Measurements from ENCODE around the gene GNAO1. TPM values are rescaled to one million over a fixed set of nuclear protein-coding genes. Genes with fewer than 3 reads are reported as not detected.
A peak's percentile ranks its signal among the peaks of the same experiment; 100 is the strongest.

Gene GNAO1
- 3.8 TPM for polyA plus RNA-seq (2013, experiment 1 of 2)
- 3.8 TPM for polyA plus RNA-seq (2013, experiment 2 of 2)

DNA sequence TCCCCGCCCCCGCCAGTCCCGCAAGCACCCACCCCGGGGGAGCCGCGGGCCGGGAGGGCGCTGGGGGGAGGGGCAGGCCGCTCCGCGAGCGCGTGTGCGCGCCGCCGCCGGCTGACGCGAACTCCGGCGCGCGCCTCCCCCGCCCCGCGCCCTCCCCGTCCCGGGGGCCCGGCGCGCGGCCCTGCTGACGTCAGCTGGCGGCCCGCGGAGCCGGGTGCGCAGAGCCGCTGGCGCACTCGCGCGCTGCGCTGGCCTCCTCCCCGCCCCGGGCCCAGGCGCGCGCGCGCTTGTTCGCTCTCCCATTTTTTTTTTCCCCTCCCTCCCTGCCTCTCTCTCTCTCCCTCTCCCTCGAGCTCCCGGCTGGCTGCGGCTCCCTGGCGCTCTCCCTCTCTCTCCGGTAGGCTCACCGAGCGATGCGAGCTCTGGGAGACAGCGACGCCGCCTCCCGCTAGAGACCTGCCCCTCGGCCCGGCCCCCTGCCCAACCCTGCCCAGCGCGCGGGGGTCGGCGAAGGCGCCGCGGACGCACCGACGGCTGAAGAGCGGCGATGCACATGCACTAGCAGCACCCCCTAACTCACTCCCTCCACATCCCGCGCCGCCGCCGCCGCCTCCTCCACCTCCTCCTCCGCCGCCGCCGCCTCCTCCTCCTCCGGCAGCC, at the start of gene GNAO1:
Gene GNAO1, plus strand, starts transcription at position 334 of the 660 bp plus-strand sequence. CDS start 747 bp downstream, outside the sequence.
- H3K79me1 ChIP-seq (ENCODE audit: low read depth, low read length): no peaks in the 10 kb centered on the region
- no peaks in the 10 kb centered on the region for H3K36me3 ChIP-seq (replicated peaks in 1 of 2; ENCODE audit: control insufficient read depth in 2 of 2, insufficient read depth in 2 of 2, low read length in 2 of 2)
- peak within 1 kb of the TSS; percentile 49 to 83 for H3K4me3 ChIP-seq (ENCODE audit: low read length in 2 of 2)
- peak within 1 kb of the TSS; percentile 55 for H3K23ac ChIP-seq (ENCODE audit: low read depth, low read length, poor library complexity)
- H3K4ac ChIP-seq (ENCODE audit: low read length): no peak within 1 kb of the TSS
- H3K27ac ChIP-seq (replicated peaks; ENCODE audit: low read length): no peak within 1 kb of the TSS
- DNase-seq (ENCODE audit: low spot score): peak; percentile 69
- peaks cover 0 to 6% of the 10 kb centered on the region in 2 donors for H3K4me1 ChIP-seq (ENCODE audit: control insufficient read depth in 2 of 2, insufficient read depth in 1 of 2, low read depth in 1 of 2, low read length in 2 of 2)
- peak within 1 kb of the TSS; percentile 97 for H2AFZ ChIP-seq (ENCODE audit: low read length)
- H3K18ac ChIP-seq (ENCODE audit: low read length): peak within 1 kb of the TSS; percentile 85
- H3K4me2 ChIP-seq (ENCODE audit: insufficient read depth, low read length, poor library complexity, severe bottlenecking): peak within 1 kb of the TSS; percentile 78
- peak within 1 kb of the TSS; percentile 61 for H2BK120ac ChIP-seq (ENCODE audit: low read depth, low read length)
- H3K9me3 ChIP-seq (replicated peaks in 1 of 2; ENCODE audit: control insufficient read depth in 2 of 2, insufficient read depth in 1 of 2, low read depth in 1 of 2, low read length in 2 of 2): no peaks in the 10 kb centered on the region
- H2BK15ac ChIP-seq (ENCODE audit: low read length): peak within 1 kb of the TSS; percentile 67
- H3K27me3 ChIP-seq (ENCODE audit: control insufficient read depth in 3 of 3, insufficient read depth in 3 of 3, low read depth in 1 of 3, low read length in 3 of 3): peaks cover 12 to 72% (median 45%) of the 10 kb centered on the region in 3 experiments
- H3K9ac ChIP-seq (ENCODE audit: low read depth, low read length, poor library complexity): peak within 1 kb of the TSS; percentile 78
- H4K91ac ChIP-seq (ENCODE audit: low read depth, low read length, poor library complexity): no peak within 1 kb of the TSS
- no peak within 1 kb of the TSS for H2BK5ac ChIP-seq (ENCODE audit: low read length)
- peak within 1 kb of the TSS; percentile 71 for H3K14ac ChIP-seq (ENCODE audit: low read length)
- no peak within 1 kb of the TSS for H2AK5ac ChIP-seq (ENCODE audit: low read depth, low read length)
- no peak within 1 kb of the TSS for H2BK12ac ChIP-seq (ENCODE audit: low read length)
- WGBS, 2 donors (ENCODE audit: extremely low coverage in 2 of 2, insufficient read length in 2 of 2, insufficient replicate concordance in 1 of 2): no CpG with 5 or more reads among the region's 91 CpGs
- H4K8ac ChIP-seq (ENCODE audit: low read depth, low read length): peak within 1 kb of the TSS; percentile 43

DNA sequence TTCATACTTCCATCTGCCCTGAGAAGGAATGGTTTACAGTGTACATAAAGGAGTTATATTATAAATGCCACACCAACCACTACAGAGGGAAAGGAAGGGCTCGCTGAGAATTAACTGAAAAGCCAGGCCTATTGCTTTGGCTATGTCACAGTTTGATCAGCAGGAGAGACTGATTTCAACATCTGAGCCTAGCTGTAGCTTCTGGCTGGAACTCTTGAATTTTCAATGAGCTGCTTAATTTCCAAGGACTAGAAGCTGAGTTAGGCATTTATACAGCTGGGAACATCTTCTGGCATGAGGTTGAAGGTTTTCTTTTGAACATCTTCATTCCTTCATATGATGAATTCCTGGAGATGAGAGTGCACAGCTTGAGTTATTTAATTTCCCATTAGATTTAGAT, 47.6 kb upstream of the GNAO1 start:
- no peak overlapping the region for H3K18ac ChIP-seq (ENCODE audit: low read length)
- DNase-seq (ENCODE audit: low spot score): no peak
- H2BK120ac ChIP-seq (ENCODE audit: low read depth, low read length): no peak overlapping the region
- no peak overlapping the region for H4K91ac ChIP-seq (ENCODE audit: low read depth, low read length, poor library complexity)
- H4K8ac ChIP-seq (ENCODE audit: low read depth, low read length): no peak overlapping the region
- no peak overlapping the region for H3K4me3 ChIP-seq (ENCODE audit: low read length in 2 of 2)
- no peak overlapping the region for H3K23ac ChIP-seq (ENCODE audit: low read depth, low read length, poor library complexity)
- H3K14ac ChIP-seq (ENCODE audit: low read length): no peak overlapping the region
- no peak overlapping the region for H3K4me2 ChIP-seq (ENCODE audit: insufficient read depth, low read length, poor library complexity, severe bottlenecking)
- H2AFZ ChIP-seq (ENCODE audit: low read length): no peak overlapping the region
- H3K27ac ChIP-seq (replicated peaks; ENCODE audit: low read length): no peak overlapping the region
- H3K4me1 ChIP-seq (ENCODE audit: control insufficient read depth in 2 of 2, insufficient read depth in 1 of 2, low read depth in 1 of 2, low read length in 2 of 2): peaks cover 0 to 1% of the 10 kb centered on the region in 2 donors
- no peak overlapping the region for H2AK5ac ChIP-seq (ENCODE audit: low read depth, low read length)
- H3K4ac ChIP-seq (ENCODE audit: low read length): no peak overlapping the region
- no peaks in the 10 kb centered on the region for H3K79me1 ChIP-seq (ENCODE audit: low read depth, low read length)
- no peak overlapping the region for H3K9ac ChIP-seq (ENCODE audit: low read depth, low read length, poor library complexity)
- H3K9me3 ChIP-seq (replicated peaks in 1 of 2; ENCODE audit: control insufficient read depth in 2 of 2, insufficient read depth in 1 of 2, low read depth in 1 of 2, low read length in 2 of 2): no peaks in the 10 kb centered on the region
- no peak overlapping the region for H2BK15ac ChIP-seq (ENCODE audit: low read length)
- WGBS, 2 donors (ENCODE audit: extremely low coverage in 2 of 2, insufficient read length in 2 of 2, insufficient replicate concordance in 1 of 2): no CpG with 5 or more reads among the region's 1 CpG
- H2BK12ac ChIP-seq (ENCODE audit: low read length): no peak overlapping the region
- no peaks in the 10 kb centered on the region for H3K36me3 ChIP-seq (replicated peaks in 1 of 2; ENCODE audit: control insufficient read depth in 2 of 2, insufficient read depth in 2 of 2, low read length in 2 of 2)
- no peaks in the 10 kb centered on the region for H3K27me3 ChIP-seq (ENCODE audit: control insufficient read depth in 3 of 3, insufficient read depth in 3 of 3, low read depth in 1 of 3, low read length in 3 of 3)
- no peak overlapping the region for H2BK5ac ChIP-seq (ENCODE audit: low read length)

DNA sequence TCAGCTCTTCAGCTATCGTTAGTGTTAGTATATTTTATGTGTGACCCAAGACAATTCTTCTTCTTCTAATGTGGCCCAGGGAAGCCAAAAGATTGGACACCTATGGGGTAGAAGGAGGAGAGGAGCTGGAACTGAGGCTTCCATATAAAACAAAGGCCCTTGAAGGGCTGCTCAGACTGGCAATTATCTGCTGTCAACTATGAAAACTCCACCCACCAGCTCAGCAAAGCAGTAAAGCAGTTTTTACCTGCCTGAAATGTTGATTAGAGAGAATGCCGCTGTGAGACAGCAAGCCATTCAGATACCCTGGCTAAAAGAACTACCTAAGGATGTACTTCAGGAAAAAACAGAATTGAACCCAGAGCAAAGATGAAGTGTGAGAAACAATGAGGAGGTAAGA, 45.9 kb upstream of the GNAO1 start:
- Histone ChIP-seq H2BK120ac (ENCODE audit: low read depth, low read length) (no peak overlapping the region), H3K14ac (ENCODE audit: low read length) (no peak overlapping the region), H3K18ac (ENCODE audit: low read length) (no peak overlapping the region), H3K23ac (ENCODE audit: low read depth, low read length, poor library complexity) (no peak overlapping the region), H3K79me1 (ENCODE audit: low read depth, low read length) (no peaks in the 10 kb centered on the region), H3K4me2 (ENCODE audit: insufficient read depth, low read length, poor library complexity, severe bottlenecking) (no peak overlapping the region), H3K9me3 (replicated peaks in 1 of 2; ENCODE audit: control insufficient read depth in 2 of 2, insufficient read depth in 1 of 2, low read depth in 1 of 2, low read length in 2 of 2) (no peaks in the 10 kb centered on the region), H3K36me3 (replicated peaks in 1 of 2; ENCODE audit: control insufficient read depth in 2 of 2, insufficient read depth in 2 of 2, low read length in 2 of 2) (no peaks in the 10 kb centered on the region), H2BK5ac (ENCODE audit: low read length) (no peak overlapping the region), H2BK15ac (ENCODE audit: low read length) (no peak overlapping the region), H3K4me3 (ENCODE audit: low read length in 2 of 2) (no peak overlapping the region), H3K4me1 (ENCODE audit: control insufficient read depth in 2 of 2, insufficient read depth in 1 of 2, low read depth in 1 of 2, low read length in 2 of 2) (peaks cover 0 to 1% of the 10 kb centered on the region in 2 donors), H2AFZ (ENCODE audit: low read length) (no peak overlapping the region), H3K9ac (ENCODE audit: low read depth, low read length, poor library complexity) (no peak overlapping the region), H3K27ac (replicated peaks; ENCODE audit: low read length) (no peak overlapping the region), H2BK12ac (ENCODE audit: low read length) (no peak overlapping the region), H4K91ac (ENCODE audit: low read depth, low read length, poor library complexity) (no peak overlapping the region), H3K4ac (ENCODE audit: low read length) (no peak overlapping the region), H4K8ac (ENCODE audit: low read depth, low read length) (no peak overlapping the region), H3K27me3 (ENCODE audit: control insufficient read depth in 3 of 3, insufficient read depth in 3 of 3, low read depth in 1 of 3, low read length in 3 of 3) (no peaks in the 10 kb centered on the region), H2AK5ac (ENCODE audit: low read depth, low read length) (no peak overlapping the region)
- no peak for DNase-seq (ENCODE audit: low spot score)
- no CpG with 5 or more reads among the region's 2 CpGs for WGBS, 2 donors (ENCODE audit: extremely low coverage in 2 of 2, insufficient read length in 2 of 2, insufficient replicate concordance in 1 of 2)

DNA sequence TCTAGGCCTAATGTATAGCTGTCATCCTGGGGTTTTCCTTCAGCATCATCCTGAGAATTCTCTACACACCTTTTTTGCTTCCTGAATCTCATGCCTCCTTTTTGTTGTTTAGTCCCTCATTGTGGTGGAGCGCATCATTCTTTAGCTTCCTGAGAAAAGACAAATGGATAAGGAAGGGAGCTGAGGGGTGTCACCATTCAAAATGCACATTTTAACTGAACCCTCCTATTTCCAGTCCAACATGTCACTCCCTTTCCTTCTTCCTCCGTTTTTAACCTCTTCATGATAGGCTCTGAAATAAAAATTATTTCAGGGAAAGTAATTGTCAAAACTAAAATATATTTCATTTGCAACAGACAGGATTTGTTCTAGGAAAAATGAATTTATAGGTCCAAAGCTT, 39.7 kb upstream of the GNAO1 start:
- no peaks in the 10 kb centered on the region for H3K4me1 ChIP-seq (ENCODE audit: control insufficient read depth in 2 of 2, insufficient read depth in 1 of 2, low read depth in 1 of 2, low read length in 2 of 2)
- H3K36me3 ChIP-seq (replicated peaks in 1 of 2; ENCODE audit: control insufficient read depth in 2 of 2, insufficient read depth in 2 of 2, low read length in 2 of 2): no peaks in the 10 kb centered on the region
- H2BK15ac ChIP-seq (ENCODE audit: low read length): no peak overlapping the region
- H2BK5ac ChIP-seq (ENCODE audit: low read length): no peak overlapping the region
- no peak overlapping the region for H3K27ac ChIP-seq (replicated peaks; ENCODE audit: low read length)
- no peak overlapping the region for H2BK12ac ChIP-seq (ENCODE audit: low read length)
- H2BK120ac ChIP-seq (ENCODE audit: low read depth, low read length): no peak overlapping the region
- no peaks in the 10 kb centered on the region for H3K79me1 ChIP-seq (ENCODE audit: low read depth, low read length)
- H3K23ac ChIP-seq (ENCODE audit: low read depth, low read length, poor library complexity): no peak overlapping the region
- no CpG with 5 or more reads among the region's 2 CpGs for WGBS, 2 donors (ENCODE audit: extremely low coverage in 2 of 2, insufficient read length in 2 of 2, insufficient replicate concordance in 1 of 2)
- H3K27me3 ChIP-seq (ENCODE audit: control insufficient read depth in 3 of 3, insufficient read depth in 3 of 3, low read depth in 1 of 3, low read length in 3 of 3): no peaks in the 10 kb centered on the region
- H2AFZ ChIP-seq (ENCODE audit: low read length): no peak overlapping the region
- no peak overlapping the region for H3K4me3 ChIP-seq (ENCODE audit: low read length in 2 of 2)
- H2AK5ac ChIP-seq (ENCODE audit: low read depth, low read length): no peak overlapping the region
- no peak for DNase-seq (ENCODE audit: low spot score)
- H4K91ac ChIP-seq (ENCODE audit: low read depth, low read length, poor library complexity): no peak overlapping the region
- no peak overlapping the region for H3K14ac ChIP-seq (ENCODE audit: low read length)
- H4K8ac ChIP-seq (ENCODE audit: low read depth, low read length): no peak overlapping the region
- H3K9ac ChIP-seq (ENCODE audit: low read depth, low read length, poor library complexity): no peak overlapping the region
- no peak overlapping the region for H3K4me2 ChIP-seq (ENCODE audit: insufficient read depth, low read length, poor library complexity, severe bottlenecking)
- no peak overlapping the region for H3K18ac ChIP-seq (ENCODE audit: low read length)
- peaks cover 0 to 2% of the 10 kb centered on the region in 2 donors for H3K9me3 ChIP-seq (replicated peaks in 1 of 2; ENCODE audit: control insufficient read depth in 2 of 2, insufficient read depth in 1 of 2, low read depth in 1 of 2, low read length in 2 of 2)
- H3K4ac ChIP-seq (ENCODE audit: low read length): no peak overlapping the region
